CD14-positive monocyte (primary cell): ENCODE data around the gene NAT10. TPM values are rescaled to one million over a fixed set of nuclear protein-coding genes. Genes with fewer than 3 reads are reported as not detected.

Source experiments
- DNase-seq, 3 donors: peaks; one replicate each; pipeline ENCODE4 v3.0.0-alpha.2; 2011 to 2022
- H2AFZ ChIP-seq: 2 replicates; pipeline ENCODE4 v1.6.0; 2012; ENCODE audit warnings: mild to moderate bottlenecking, low read depth, low read length, inconsistent platforms; ENCODE audit not compliant: insufficient read depth, poor library complexity, severe bottlenecking
- H3K27ac ChIP-seq, 2 donors: 1 replicate in 1 of 2; 2 replicates in 1 of 2; pipeline ENCODE4 v1.5.1; 2012 to 2013; ENCODE audit warnings: low read length in 2 of 2, control low read depth in 1 of 2, inconsistent platforms in 1 of 2, low read depth in 1 of 2, mild to moderate bottlenecking in 1 of 2
- H3K27me3 ChIP-seq, 2 donors: one replicate each; pipeline versions ENCODE4 v1.6.0 to v1.6.1; 2011 to 2013; ENCODE audit warnings: low read length in 2 of 2; ENCODE audit not compliant: control insufficient read depth in 2 of 2, insufficient read depth in 2 of 2
- H3K36me3 ChIP-seq, 2 donors: replicated peaks in 1 of 2; 1 replicate in 1 of 2; 2 replicates in 1 of 2; pipeline versions ENCODE4 v1.5.1 to v1.6.1; 2012 to 2013; ENCODE audit warnings: low read length in 2 of 2, control low read depth in 1 of 2, inconsistent platforms in 1 of 2, mild to moderate bottlenecking in 1 of 2; ENCODE audit not compliant: insufficient read depth in 2 of 2, control insufficient read depth in 1 of 2
- H3K4me1 ChIP-seq, 2 donors: 1 replicate in 1 of 2; 2 replicates in 1 of 2; pipeline versions ENCODE4 v1.5.1 to v1.6.1; 2012 to 2013; ENCODE audit warnings: low read length in 2 of 2, control low read depth in 1 of 2, inconsistent platforms in 1 of 2, mild to moderate bottlenecking in 1 of 2, moderate library complexity in 1 of 2; ENCODE audit not compliant: insufficient read depth in 2 of 2, control insufficient read depth in 1 of 2
- H3K4me2 ChIP-seq: replicated peaks from 2 replicates; pipeline ENCODE3; 2012; ENCODE audit warnings: low read length, moderate library complexity, mild to moderate bottlenecking; ENCODE audit not compliant: poor library complexity, severe bottlenecking; ENCODE audit errors: extremely low read depth
- H3K4me3 ChIP-seq, 3 experiments: fragments of 200-600 bp in 1 of 3; sonication (generic) in 1 of 3; replicated peaks in 1 of 3; 1 replicate in 2 of 3; 2 replicates in 1 of 3; pipeline ENCODE4 v1.5.1; 2011 to 2013; ENCODE audit warnings: low read length in 3 of 3, mild to moderate bottlenecking in 3 of 3, control low read depth in 2 of 3, low read depth in 2 of 3, inconsistent platforms in 1 of 3, moderate library complexity in 1 of 3
- H3K79me2 ChIP-seq: 2 replicates; pipeline ENCODE4 v1.6.0; 2012; ENCODE audit warnings: mild to moderate bottlenecking, control low read depth, inconsistent platforms, low read length, moderate library complexity; ENCODE audit not compliant: insufficient read depth
- H3K9ac ChIP-seq: 2 replicates; pipeline ENCODE4 v1.6.0; 2017; ENCODE audit warnings: low read length, mild to moderate bottlenecking; ENCODE audit not compliant: insufficient read depth, poor library complexity, severe bottlenecking
- H3K9me3 ChIP-seq, 2 donors: replicated peaks in 1 of 2; 1 replicate in 1 of 2; 2 replicates in 1 of 2; pipeline versions ENCODE4 v1.5.1 to v1.6.1; 2012 to 2013; ENCODE audit warnings: low read length in 2 of 2, control low read depth in 1 of 2; ENCODE audit not compliant: control insufficient read depth in 1 of 2, insufficient read depth in 1 of 2
- H4K20me1 ChIP-seq: 2 replicates; pipeline ENCODE4 v1.6.0; 2012; ENCODE audit warnings: mild to moderate bottlenecking, low read length, control low read depth, moderate library complexity; ENCODE audit not compliant: insufficient read depth
- H3K27ac Mint-ChIP-seq, 7 donors: one replicate each; pipeline ENCODE4 v1.8.0; 2020; ENCODE audit warnings: mild to moderate bottlenecking in 7 of 7, mixed read lengths in 7 of 7, moderate library complexity in 6 of 7, inconsistent platforms in 2 of 7
- H3K27me3 Mint-ChIP-seq, 3 donors: one replicate each; pipeline ENCODE4 v1.8.0; 2021 to 2022; ENCODE audit warnings: low read depth in 3 of 3, mild to moderate bottlenecking in 3 of 3, mixed read lengths in 3 of 3, moderate library complexity in 3 of 3, inconsistent platforms in 1 of 3
- H3K36me3 Mint-ChIP-seq, 2 donors: one replicate each; pipeline ENCODE4 v1.8.0; 2020; ENCODE audit warnings: mixed read lengths in 2 of 2, inconsistent platforms in 1 of 2, mild to moderate bottlenecking in 1 of 2
- H3K4me1 Mint-ChIP-seq: one replicate; pipeline ENCODE4 v1.8.0; 2020; ENCODE audit warnings: mild to moderate bottlenecking, mixed read lengths
- H3K4me3 Mint-ChIP-seq, 2 donors: one replicate each; pipeline ENCODE4 v1.8.0; 2020; ENCODE audit warnings: mild to moderate bottlenecking in 2 of 2, mixed read lengths in 2 of 2, moderate library complexity in 1 of 2
- H3K9me3 Mint-ChIP-seq, 7 donors: one replicate each; pipeline ENCODE4 v1.8.0; 2020 to 2022; ENCODE audit warnings: mixed read lengths in 7 of 7, mild to moderate bottlenecking in 6 of 7, moderate library complexity in 6 of 7, inconsistent platforms in 2 of 7
- WGBS: methylation state at CpG from one replicate; pipeline ENCODE4 v1.1.5; 2013; ENCODE audit warnings: missing lambda C conversion rate; ENCODE audit not compliant: insufficient coverage; 5-methylcytosine and 5-hydroxymethylcytosine counted together
- intact Hi-C, 2 donors: fragments of 100-400 bp; cut with micrococcal nuclease; formaldehyde crosslinking; loops; one replicate each; pipeline versions ENCODE4 v1.15.0 to v1.15.1; 2023
- polyA plus RNA-seq, 3 donors: library from polyadenylated mRNA; depleted of rRNA in 1 of 3; unstranded in 2 of 3; stranded (reverse) in 1 of 3; fragments of 300-500 nt in 2 of 3; fragments of >200 nt in 1 of 3; fragmentation: Illumina TruSeq in 2 of 3; gene quantifications; 1 replicate in 2 of 3; 2 replicates in 1 of 3; pipeline ENCODE4 v1.2.3, GENCODE V29; 2012 to 2021
- TF ChIP-seq, protein P1 (sequence below): fragments of 200-600 bp; IDR thresholded peaks from one replicate; pipeline ENCODE4 v1.8.0; 2022; ENCODE audit warnings: antibody characterized with exemption, mild to moderate bottlenecking

The NAT10 gene
- polyA plus RNA-seq, 3 donors = 10.1 to 13.3 (median 13.1) TPM

GRCh38 chr11:34155757-34156062, 50.3 kb downstream of the NAT10 start:
- no peak overlapping the region for H3K9ac ChIP-seq
- Mint-ChIP-seq H3K36me3 (peaks cover 26 to 28% of the 10 kb centered on the region in 2 donors), H3K9me3 (no peaks in the 10 kb centered on the region), H3K4me3 (no peak overlapping the region), H3K4me1 (peaks cover 30% of the 10 kb centered on the region), H3K27me3 (peaks cover 0 to 2% (median 0%) of the 10 kb centered on the region in 3 donors), H3K27ac (no peak overlapping the region)
- no peak overlapping the region for H3K27ac ChIP-seq
- no peaks in the 10 kb centered on the region for H3K27me3 ChIP-seq
- H3K9me3 ChIP-seq = no peaks in the 10 kb centered on the region
- WGBS = 94% methylated on average over 2 of the region's 2 CpGs
- intact Hi-C loops = no loop called here
- H3K36me3 ChIP-seq = peaks cover 8 to 21% of the 10 kb centered on the region in 2 donors
- H3K4me2 ChIP-seq = no peak overlapping the region
- H3K4me3 ChIP-seq = no peak overlapping the region
- TF ChIP-seq, protein P1, sequence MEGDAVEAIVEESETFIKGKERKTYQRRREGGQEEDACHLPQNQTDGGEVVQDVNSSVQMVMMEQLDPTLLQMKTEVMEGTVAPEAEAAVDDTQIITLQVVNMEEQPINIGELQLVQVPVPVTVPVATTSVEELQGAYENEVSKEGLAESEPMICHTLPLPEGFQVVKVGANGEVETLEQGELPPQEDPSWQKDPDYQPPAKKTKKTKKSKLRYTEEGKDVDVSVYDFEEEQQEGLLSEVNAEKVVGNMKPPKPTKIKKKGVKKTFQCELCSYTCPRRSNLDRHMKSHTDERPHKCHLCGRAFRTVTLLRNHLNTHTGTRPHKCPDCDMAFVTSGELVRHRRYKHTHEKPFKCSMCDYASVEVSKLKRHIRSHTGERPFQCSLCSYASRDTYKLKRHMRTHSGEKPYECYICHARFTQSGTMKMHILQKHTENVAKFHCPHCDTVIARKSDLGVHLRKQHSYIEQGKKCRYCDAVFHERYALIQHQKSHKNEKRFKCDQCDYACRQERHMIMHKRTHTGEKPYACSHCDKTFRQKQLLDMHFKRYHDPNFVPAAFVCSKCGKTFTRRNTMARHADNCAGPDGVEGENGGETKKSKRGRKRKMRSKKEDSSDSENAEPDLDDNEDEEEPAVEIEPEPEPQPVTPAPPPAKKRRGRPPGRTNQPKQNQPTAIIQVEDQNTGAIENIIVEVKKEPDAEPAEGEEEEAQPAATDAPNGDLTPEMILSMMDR = no peak
- no peak for DNase-seq
- H3K79me2 ChIP-seq = no peaks in the 10 kb centered on the region
- H3K4me1 ChIP-seq = peaks cover 22 to 24% of the 10 kb centered on the region in 2 donors
- H2AFZ ChIP-seq = no peak overlapping the region
- H4K20me1 ChIP-seq = no peaks in the 10 kb centered on the region

GRCh38 chr11:34157163-34157562, 51.7 kb downstream of the NAT10 start:
- Histone ChIP-seq H3K4me3 (no peak overlapping the region), H3K4me1 (peaks cover 22 to 24% of the 10 kb centered on the region in 2 donors), H3K4me2 (no peak overlapping the region), H2AFZ (no peak overlapping the region), H3K79me2 (no peaks in the 10 kb centered on the region), H3K36me3 (peaks cover 4 to 11% of the 10 kb centered on the region in 2 donors), H3K27ac (no peak overlapping the region), H4K20me1 (no peaks in the 10 kb centered on the region), H3K9me3 (no peaks in the 10 kb centered on the region), H3K27me3 (no peaks in the 10 kb centered on the region), H3K9ac (no peak overlapping the region)
- H3K4me3 Mint-ChIP-seq = no peak overlapping the region
- no peak for DNase-seq
- H3K36me3 Mint-ChIP-seq = peaks cover 14 to 22% of the 10 kb centered on the region in 2 donors
- peaks cover 30% of the 10 kb centered on the region for H3K4me1 Mint-ChIP-seq
- no peaks in the 10 kb centered on the region for H3K9me3 Mint-ChIP-seq
- no peak overlapping the region for H3K27ac Mint-ChIP-seq
- intact Hi-C loops = no loop called here
- WGBS = 93% methylated on average over 9 of the region's 9 CpGs
- peaks cover 0 to 2% (median 0%) of the 10 kb centered on the region in 3 donors for H3K27me3 Mint-ChIP-seq
- TF ChIP-seq, protein P1 = no peak
